RWPE1 (cell line): ENCODE measurements around the gene RALY.

Experiments
- CTCF ChIA-PET: fragments of 350-600 bp; sonication (Branson Sonifier 250); formaldehyde crosslinking; extraction: SDS; loops from one replicate; lab custom pipeline; 2021; lab: Yijun Ruan, JAX
- POLR2A ChIA-PET: fragments of 400-600 bp; formaldehyde crosslinking; extraction: SDS; loops from one replicate; lab custom pipeline; 2020; ENCODE audit warnings: antibody characterized with exemption; ENCODE audit not compliant: low non-redundant PET; lab: Yijun Ruan, JAX
- DNase-seq: peaks from one replicate; pipeline ENCODE4 v3.0.0; 2012; ENCODE audit warnings: low spot score
- H3K27ac ChIP-seq: fragments of 450-650 bp; 2 replicates; pipeline ENCODE4 v1.5.1; 2017
- TF ChIP-seq, protein P1 (sequence below): fragments of 450-650 bp; conservative IDR thresholded peaks from 2 replicates; pipeline ENCODE4 v1.5.1; 2017; ENCODE audit warnings: low read depth, mild to moderate bottlenecking

The RALY gene

DNA sequence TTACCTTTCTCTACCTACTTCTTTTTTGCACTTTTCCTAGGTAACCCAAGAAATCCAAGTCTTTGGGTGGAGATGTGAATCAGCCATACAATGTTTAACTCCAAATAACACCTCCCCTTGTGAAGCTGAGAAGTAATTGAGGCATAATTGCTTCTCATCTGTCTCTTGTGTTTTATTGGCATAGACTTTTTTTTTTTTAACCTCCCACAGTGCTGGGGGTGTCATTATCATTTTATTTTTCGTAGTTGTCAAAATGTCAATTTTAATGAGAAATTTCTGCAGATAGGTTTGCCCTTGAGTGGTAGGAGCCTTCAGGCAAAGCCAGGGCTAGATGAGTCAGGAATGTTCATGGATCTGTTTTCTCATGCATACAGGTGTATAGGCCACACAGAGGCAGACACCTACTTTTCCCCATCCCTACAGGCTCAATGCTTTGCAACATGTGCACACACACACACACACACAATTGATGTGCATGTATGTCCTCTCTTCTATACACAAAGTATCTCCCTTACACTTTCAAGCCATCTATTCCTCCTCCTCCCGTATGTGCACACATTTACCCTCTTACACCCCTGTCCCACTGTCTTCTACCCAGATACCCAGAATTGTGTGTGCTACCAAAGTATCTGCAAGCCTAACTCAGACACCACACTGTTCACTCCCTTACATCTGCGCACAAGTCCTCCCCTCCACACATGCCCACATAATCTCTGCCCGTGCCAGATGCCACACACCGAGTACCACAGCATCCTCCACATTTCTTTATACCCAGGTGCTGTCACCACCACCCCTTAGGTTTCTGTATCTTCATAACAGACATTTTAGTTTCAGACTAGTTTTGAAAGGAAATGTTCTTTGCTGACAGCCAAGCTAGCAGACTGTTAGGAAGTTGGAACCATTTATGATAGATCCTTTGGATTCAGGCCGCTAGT lies 22.0 kb downstream of the RALY start:
- no peak overlapping the region for H3K27ac ChIP-seq
- ChIA-PET POLR2A (no interaction called here), CTCF (no interaction called here)
- TF ChIP-seq, protein P1, sequence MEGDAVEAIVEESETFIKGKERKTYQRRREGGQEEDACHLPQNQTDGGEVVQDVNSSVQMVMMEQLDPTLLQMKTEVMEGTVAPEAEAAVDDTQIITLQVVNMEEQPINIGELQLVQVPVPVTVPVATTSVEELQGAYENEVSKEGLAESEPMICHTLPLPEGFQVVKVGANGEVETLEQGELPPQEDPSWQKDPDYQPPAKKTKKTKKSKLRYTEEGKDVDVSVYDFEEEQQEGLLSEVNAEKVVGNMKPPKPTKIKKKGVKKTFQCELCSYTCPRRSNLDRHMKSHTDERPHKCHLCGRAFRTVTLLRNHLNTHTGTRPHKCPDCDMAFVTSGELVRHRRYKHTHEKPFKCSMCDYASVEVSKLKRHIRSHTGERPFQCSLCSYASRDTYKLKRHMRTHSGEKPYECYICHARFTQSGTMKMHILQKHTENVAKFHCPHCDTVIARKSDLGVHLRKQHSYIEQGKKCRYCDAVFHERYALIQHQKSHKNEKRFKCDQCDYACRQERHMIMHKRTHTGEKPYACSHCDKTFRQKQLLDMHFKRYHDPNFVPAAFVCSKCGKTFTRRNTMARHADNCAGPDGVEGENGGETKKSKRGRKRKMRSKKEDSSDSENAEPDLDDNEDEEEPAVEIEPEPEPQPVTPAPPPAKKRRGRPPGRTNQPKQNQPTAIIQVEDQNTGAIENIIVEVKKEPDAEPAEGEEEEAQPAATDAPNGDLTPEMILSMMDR, result no peak
- DNase-seq, result no peak

DNA sequence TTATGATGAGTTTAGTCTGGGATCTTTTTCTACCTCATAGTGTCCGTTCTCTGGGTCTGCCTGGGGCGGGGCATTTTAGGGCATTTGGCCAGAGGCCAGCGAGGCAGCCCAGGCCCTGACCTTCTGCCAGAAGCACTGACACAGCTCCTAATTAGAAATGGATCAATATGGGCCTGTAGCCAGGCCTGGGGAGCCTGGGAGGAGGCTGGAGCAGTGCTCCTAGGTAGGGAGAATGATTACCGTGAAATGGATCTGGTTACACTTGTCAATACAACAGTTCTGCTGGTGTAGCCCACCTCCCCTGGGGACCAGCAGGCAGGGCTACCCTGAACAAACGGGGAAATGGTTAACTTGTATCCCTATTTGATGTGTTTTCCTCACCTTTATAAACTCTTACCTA lies 23.0 kb downstream of the RALY start:
- ChIA-PET CTCF (no interaction called here), POLR2A (no interaction called here)
- no peak overlapping the region for H3K27ac ChIP-seq
- TF ChIP-seq, protein P1, result no peak
- DNase-seq, result no peak

DNA sequence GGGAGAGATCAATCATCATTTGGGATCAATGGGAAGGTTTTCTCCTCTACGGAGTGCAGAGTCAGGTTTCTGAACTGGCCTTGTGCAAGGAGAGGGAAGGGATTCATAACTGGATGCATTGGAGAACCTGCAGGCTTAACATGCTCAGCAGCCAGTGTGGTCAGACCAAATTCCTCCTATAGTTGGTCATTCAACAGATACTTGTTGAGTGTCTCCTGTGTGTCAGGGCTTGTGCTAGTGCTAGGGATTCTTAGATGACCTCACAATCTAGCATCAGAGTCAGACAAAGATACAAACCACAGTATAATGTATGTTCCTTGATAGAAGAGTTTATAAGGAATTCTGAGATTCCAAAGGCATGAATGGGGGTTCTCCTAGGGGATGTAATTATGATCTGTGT lies 23.9 kb downstream of the RALY start:
- DNase-seq, result peak; percentile 78
- TF ChIP-seq, protein P1, result no peak
- CTCF ChIA-PET, result no interaction called here
- no peak overlapping the region for H3K27ac ChIP-seq
- POLR2A ChIA-PET, result no interaction called here

DNA sequence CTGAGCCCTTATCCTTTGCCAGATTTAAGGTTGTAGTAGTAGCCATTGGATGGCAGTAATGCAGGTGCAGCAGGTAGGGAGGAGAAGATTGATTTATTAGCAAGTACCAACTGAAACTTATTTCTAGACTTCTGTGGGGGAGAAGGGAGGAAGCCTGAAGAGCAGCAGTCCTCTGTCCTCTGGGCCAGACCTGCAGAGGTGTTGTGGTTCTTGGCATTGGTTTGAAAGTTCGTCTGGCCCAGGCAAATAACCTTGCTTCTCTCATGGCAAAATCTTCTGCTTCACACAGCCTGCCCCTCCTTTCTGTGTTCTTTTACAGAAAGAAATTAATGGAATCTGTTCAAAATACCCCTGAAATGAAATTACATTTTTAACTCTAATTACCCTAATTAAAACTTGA lies 24.5 kb downstream of the RALY start:
- TF ChIP-seq, protein P1, result no peak
- DNase-seq, result no peak
- POLR2A ChIA-PET, result no interaction called here
- CTCF ChIA-PET, result no interaction called here
- no peak overlapping the region for H3K27ac ChIP-seq

DNA sequence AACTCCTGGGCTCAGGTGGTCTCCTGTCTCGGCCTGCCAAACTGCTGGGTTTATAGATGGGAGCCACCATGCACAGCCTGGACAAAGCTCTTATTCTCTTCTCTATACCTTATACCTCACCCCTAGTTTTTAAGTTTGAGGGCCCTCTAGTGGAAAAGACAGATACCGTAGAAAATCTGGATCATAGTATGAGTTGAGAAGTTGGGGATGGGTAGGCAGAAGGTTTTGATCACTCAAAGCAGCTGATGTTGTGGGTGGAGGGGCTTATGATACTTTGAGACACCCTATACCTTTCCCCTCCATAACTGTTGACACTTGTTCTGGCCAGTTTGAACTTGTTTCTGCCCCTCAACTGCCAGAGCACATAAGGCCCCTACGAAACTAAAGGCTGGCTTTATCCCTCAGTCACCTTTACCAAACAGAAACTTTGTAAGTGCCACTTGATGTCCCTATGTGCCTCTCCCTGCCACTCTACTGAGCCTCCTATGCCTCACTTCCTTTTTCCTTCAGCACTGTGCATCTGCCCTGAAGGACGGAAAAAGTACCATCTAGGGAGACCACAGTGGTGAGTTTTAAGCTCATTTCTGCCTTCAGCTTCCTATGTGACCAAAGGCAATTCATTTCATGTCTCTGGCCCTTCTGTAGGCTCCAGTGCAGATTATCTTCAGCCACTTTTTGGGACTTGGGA lies 28.6 kb downstream of the RALY start:
- DNase-seq, result peak; percentile 64
- no peak overlapping the region for H3K27ac ChIP-seq
- TF ChIP-seq, protein P1, result no peak
- ChIA-PET CTCF (interaction anchor here (0.5 to 1.2 kb wide), 8 partner anchors 13 to 716 kb away, joined by 3 to 4 read pairs (median 3); no protein-coding TSS in a partner anchor), POLR2A (no interaction called here)

DNA sequence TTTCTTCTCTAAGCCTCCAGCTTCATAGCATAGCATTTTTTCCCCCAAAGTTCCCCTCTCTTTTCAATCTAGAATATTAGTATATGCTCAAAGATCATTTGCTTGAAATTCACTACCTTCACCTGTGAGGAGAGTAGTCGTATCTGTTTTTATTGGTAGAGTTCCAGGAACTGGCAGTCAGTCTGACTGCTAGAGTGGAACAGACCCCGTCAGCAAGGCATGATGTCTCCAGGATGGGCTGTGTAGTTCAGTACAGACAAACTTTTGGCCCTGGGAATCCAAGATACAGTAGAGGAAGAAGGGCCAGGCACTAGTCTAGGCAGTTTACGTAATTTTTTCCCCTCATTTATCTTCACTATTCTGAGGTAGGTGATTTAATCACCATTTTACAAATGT lies 29.1 kb downstream of the RALY start:
- no peak for DNase-seq
- CTCF ChIA-PET, result interaction anchor here (0.6 to 1.2 kb wide), 4 partner anchors 27 to 717 kb away, joined by 3 to 4 read pairs (median 3); no protein-coding TSS in a partner anchor
- TF ChIP-seq, protein P1, result no peak
- POLR2A ChIA-PET, result no interaction called here
- no peak overlapping the region for H3K27ac ChIP-seq
